ENCODE measurements around the gene TAX1BP1. TPM values are rescaled to one million over a fixed set of nuclear protein-coding genes. Genes with fewer than 3 reads are reported as not detected.

The TAX1BP1 gene
- total RNA-seq, 1 experiment from 2014 or later, result 58.5 TPM

DNA sequence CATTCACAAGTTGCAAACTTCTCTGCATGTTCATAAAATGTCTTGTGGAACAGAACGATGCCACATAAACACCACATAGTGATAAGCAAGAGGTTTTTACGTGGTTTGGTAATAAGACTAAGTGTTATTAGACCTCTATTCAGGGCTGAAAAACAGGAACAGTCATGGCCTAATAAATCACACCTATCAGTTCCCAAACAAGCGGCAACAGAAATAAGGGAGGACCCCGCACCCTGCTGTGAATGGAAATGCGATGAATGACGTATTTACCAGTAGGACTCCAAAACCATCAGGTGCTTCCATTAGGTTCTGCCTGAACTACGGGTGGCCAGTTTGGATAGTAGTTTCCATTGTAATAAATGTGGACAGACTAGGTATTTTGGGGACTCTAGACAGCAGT lies 129.1 kb downstream of the TAX1BP1 start:
- Histone ChIP-seq H3K27me3 (ENCODE audit: low read length) (no peaks in the 10 kb centered on the region), H2AFZ (ENCODE audit: low read length) (no peak overlapping the region), H3K36me3 (ENCODE audit: low read depth, low read length) (no peaks in the 10 kb centered on the region), H3K4me3 (ENCODE audit: low read length) (no peak overlapping the region), H3F3A (ENCODE audit: low read length, unreplicated experiment) (no peaks in the 10 kb centered on the region), H3K9ac (ENCODE audit: low read length) (no peak overlapping the region), H3K9me2 (replicated peaks; ENCODE audit: low read length) (no peaks in the 10 kb centered on the region), H3K27ac (ENCODE audit: low read length) (no peak overlapping the region), H3K4me2 (ENCODE audit: low read length) (no peak overlapping the region), H3K9me3 (ENCODE audit: low read length) (no peaks in the 10 kb centered on the region), H3K4me1 (ENCODE audit: insufficient read depth, low read length) (peaks cover under 1% of the 10 kb centered on the region; the same call in 1 of the 2 replicates), H3K79me2 (ENCODE audit: low read length) (no peaks in the 10 kb centered on the region), H4K20me1 (ENCODE audit: low read length) (no peaks in the 10 kb centered on the region)
- ATAC-seq (no peak), DNase-seq (no peak)
- POLR2A ChIA-PET (ENCODE audit: unreplicated experiment), result no interaction called here
- intact Hi-C loops (cut with micrococcal nuclease), result no loop called here
- BruUV-seq (replicated peaks), result no TSS peak
- no peak for TF ChIP-seq EZH2phosphoT487 (IDR thresholded peaks at IDR 0.05; ENCODE audit: borderline replicate concordance, low read length)
- TF ChIP-seq EZH2 (IDR thresholded peaks at IDR 0.05; ENCODE audit: low read length, unreplicated experiment), result no peak
- TF ChIP-seq, protein P1, sequence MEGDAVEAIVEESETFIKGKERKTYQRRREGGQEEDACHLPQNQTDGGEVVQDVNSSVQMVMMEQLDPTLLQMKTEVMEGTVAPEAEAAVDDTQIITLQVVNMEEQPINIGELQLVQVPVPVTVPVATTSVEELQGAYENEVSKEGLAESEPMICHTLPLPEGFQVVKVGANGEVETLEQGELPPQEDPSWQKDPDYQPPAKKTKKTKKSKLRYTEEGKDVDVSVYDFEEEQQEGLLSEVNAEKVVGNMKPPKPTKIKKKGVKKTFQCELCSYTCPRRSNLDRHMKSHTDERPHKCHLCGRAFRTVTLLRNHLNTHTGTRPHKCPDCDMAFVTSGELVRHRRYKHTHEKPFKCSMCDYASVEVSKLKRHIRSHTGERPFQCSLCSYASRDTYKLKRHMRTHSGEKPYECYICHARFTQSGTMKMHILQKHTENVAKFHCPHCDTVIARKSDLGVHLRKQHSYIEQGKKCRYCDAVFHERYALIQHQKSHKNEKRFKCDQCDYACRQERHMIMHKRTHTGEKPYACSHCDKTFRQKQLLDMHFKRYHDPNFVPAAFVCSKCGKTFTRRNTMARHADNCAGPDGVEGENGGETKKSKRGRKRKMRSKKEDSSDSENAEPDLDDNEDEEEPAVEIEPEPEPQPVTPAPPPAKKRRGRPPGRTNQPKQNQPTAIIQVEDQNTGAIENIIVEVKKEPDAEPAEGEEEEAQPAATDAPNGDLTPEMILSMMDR (conservative IDR thresholded peaks at IDR 0.05; ENCODE audit: low read depth, low read length), result no peak
- CTCF ChIA-PET, result no interaction called here

DNA sequence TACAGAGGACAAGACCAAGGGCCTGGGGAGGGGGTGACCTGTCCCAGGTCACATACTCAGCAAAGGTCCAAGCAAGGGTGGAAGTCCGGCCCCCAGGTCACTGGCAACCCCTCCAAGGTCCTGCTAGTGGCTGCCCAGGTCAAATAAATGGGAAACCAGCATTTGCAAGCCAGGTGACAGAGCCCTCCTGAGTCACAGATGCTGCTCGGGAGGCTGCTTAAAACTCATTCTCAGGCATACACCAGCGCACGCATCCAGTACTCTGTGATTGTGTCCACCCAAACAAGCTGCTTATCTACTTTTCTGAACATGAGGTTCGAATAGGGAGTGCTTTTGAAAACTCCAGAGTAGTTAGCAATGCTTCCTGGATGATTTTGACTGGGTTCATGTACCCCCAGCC lies 130.6 kb downstream of the TAX1BP1 start:
- intact Hi-C loops (cut with micrococcal nuclease), result no loop called here
- Histone ChIP-seq H3K4me1 (ENCODE audit: insufficient read depth, low read length) (peaks cover 4% of the 10 kb centered on the region; the same call in 1 of the 2 replicates), H3K36me3 (ENCODE audit: low read depth, low read length) (no peaks in the 10 kb centered on the region), H4K20me1 (ENCODE audit: low read length) (no peaks in the 10 kb centered on the region), H3K9me2 (replicated peaks; ENCODE audit: low read length) (no peaks in the 10 kb centered on the region), H3K79me2 (ENCODE audit: low read length) (no peaks in the 10 kb centered on the region), H3K27me3 (ENCODE audit: low read length) (no peaks in the 10 kb centered on the region), H3K9me3 (ENCODE audit: low read length) (no peaks in the 10 kb centered on the region), H3K27ac (ENCODE audit: low read length) (no peak overlapping the region), H3F3A (ENCODE audit: low read length, unreplicated experiment) (no peaks in the 10 kb centered on the region), H3K9ac (ENCODE audit: low read length) (no peak overlapping the region), H3K4me3 (ENCODE audit: low read length) (no peak overlapping the region), H2AFZ (ENCODE audit: low read length) (no peak overlapping the region), H3K4me2 (ENCODE audit: low read length) (no peak overlapping the region)
- no TSS peak for BruUV-seq (replicated peaks)
- ChIA-PET POLR2A (ENCODE audit: unreplicated experiment) (no interaction called here), CTCF (no interaction called here)
- TF ChIP-seq, protein P1 (conservative IDR thresholded peaks at IDR 0.05; ENCODE audit: low read depth, low read length), result no peak
- TF ChIP-seq EZH2phosphoT487 (IDR thresholded peaks at IDR 0.05; ENCODE audit: borderline replicate concordance, low read length) (no peak), EZH2 (IDR thresholded peaks at IDR 0.05; ENCODE audit: low read length, unreplicated experiment) (no peak)
- ATAC-seq (no peak), DNase-seq (no peak)

- BruUV-seq (replicated peaks), result no TSS peak
- no peaks in the 10 kb centered on the region for H3K9me3 ChIP-seq (ENCODE audit: low read length)
- no peaks in the 10 kb centered on the region for H3K79me2 ChIP-seq (ENCODE audit: low read length)
- H3K27me3 ChIP-seq (ENCODE audit: low read length), result no peaks in the 10 kb centered on the region
- DNase-seq (no peak), ATAC-seq (no peak)
- no peaks in the 10 kb centered on the region for H4K20me1 ChIP-seq (ENCODE audit: low read length)
- TF ChIP-seq, protein P1 (conservative IDR thresholded peaks at IDR 0.05; ENCODE audit: low read depth, low read length), result no peak
- TF ChIP-seq EZH2phosphoT487 (IDR thresholded peaks at IDR 0.05; ENCODE audit: borderline replicate concordance, low read length) (no peak), EZH2 (IDR thresholded peaks at IDR 0.05; ENCODE audit: low read length, unreplicated experiment) (no peak)
- H3K36me3 ChIP-seq (ENCODE audit: low read depth, low read length), result no peaks in the 10 kb centered on the region
- H3K27ac ChIP-seq (ENCODE audit: low read length), result no peak overlapping the region
- H3K4me3 ChIP-seq (ENCODE audit: low read length), result no peak overlapping the region
- ChIA-PET POLR2A (ENCODE audit: unreplicated experiment) (no interaction called here), CTCF (no interaction called here)
- intact Hi-C loops (cut with micrococcal nuclease), result no loop called here
- H3K9me2 ChIP-seq (replicated peaks; ENCODE audit: low read length), result no peaks in the 10 kb centered on the region
- no peak overlapping the region for H2AFZ ChIP-seq (ENCODE audit: low read length)
- peaks cover 4% of the 10 kb centered on the region; the same call in 1 of the 2 replicates for H3K4me1 ChIP-seq (ENCODE audit: insufficient read depth, low read length)
- no peak overlapping the region for H3K9ac ChIP-seq (ENCODE audit: low read length)
- no peaks in the 10 kb centered on the region for H3F3A ChIP-seq (ENCODE audit: low read length, unreplicated experiment)
- H3K4me2 ChIP-seq (ENCODE audit: low read length), result no peak overlapping the region
These were observed 131.1 kb downstream of the TAX1BP1 start for GRCh38 chr7:27871086-27871485.

All from PC-3 (cell line).